Breast epithelium (tissue), 3 donors: ENCODE data around the gene CLCN7. TPM values are rescaled to one million over a fixed set of nuclear protein-coding genes. Genes with fewer than 3 reads are reported as not detected.

ENCODE experiments used
- total RNA-seq, 3 donors: library from RNA; depleted of rRNA; stranded (reverse); fragments of >200 nt; gene quantifications; one replicate each; pipeline ENCODE4 v1.1.0, GENCODE V29; 2016

The CLCN7 gene
- total RNA-seq, 3 donors from 2014 or later: 52.2 to 72.3 (median 71.4) TPM

Other genes starting within 250 kb of the CLCN7 start
- 1 to 10 TPM in 1 of 3 donors, under 1 TPM in 1, not detected in 1; 0.73 to 1.8 TPM for gene TPSG1, start 249.8 kb downstream of the CLCN7 start, total RNA-seq
- gene TPSB2, start 244.8 kb downstream of the CLCN7 start, total RNA-seq: 100 to 1,000 TPM in 1 of 3 donors, 10 to 100 TPM in 1, 1 to 10 TPM in 1; 5.6 to 195 (median 22.4) TPM
- 100 to 1,000 TPM in 1 of 3 donors, 10 to 100 TPM in 1, 1 to 10 TPM in 1; 5.9 to 156 (median 19.8) TPM for gene TPSAB1, start 234.3 kb downstream of the CLCN7 start, total RNA-seq
- gene TPSD1, start 219.0 kb downstream of the CLCN7 start, total RNA-seq: 1 to 10 TPM; 1.6 to 5.9 (median 2.0) TPM
- gene UBE2I, start 165.4 kb downstream of the CLCN7 start, total RNA-seq: 10 to 100 TPM; 52.5 to 67.8 (median 62.2) TPM
- gene BAIAP3, start 141.4 kb downstream of the CLCN7 start, total RNA-seq: 1 to 10 TPM; 2.7 to 8.2 (median 7.3) TPM
- 10 to 100 TPM; 54.4 to 72.3 (median 59.6) TPM for gene TSR3, start 123.2 kb downstream of the CLCN7 start, total RNA-seq
- gene GNPTG, start 123.1 kb downstream of the CLCN7 start, total RNA-seq: 10 to 100 TPM; 50.5 to 89.3 (median 58.4) TPM
- 10 to 100 TPM; 18.6 to 28.5 (median 27.5) TPM for gene UNKL, start 60.3 kb downstream of the CLCN7 start, total RNA-seq
- gene UQCC4, start 54.3 kb downstream of the CLCN7 start, total RNA-seq: 10 to 100 TPM; 10.4 to 18.7 (median 14.6) TPM
- not detected for gene PERCC1, start 44.0 kb downstream of the CLCN7 start, total RNA-seq
- 1 to 10 TPM in 1 of 3 donors, under 1 TPM in 2; 0.48 to 1.2 (median 0.98) TPM for gene CCDC154, start 30.5 kb downstream of the CLCN7 start, total RNA-seq
- not detected for gene PTX4, start 13.9 kb upstream of the CLCN7 start, total RNA-seq
- gene TELO2, start 18.3 kb upstream of the CLCN7 start, total RNA-seq: 10 to 100 TPM; 15.2 to 27.5 (median 23.9) TPM
- gene TMEM204, start 58.6 kb upstream of the CLCN7 start, total RNA-seq: 10 to 100 TPM; 27.8 to 37.0 (median 34.1) TPM
- 10 to 100 TPM; 17.0 to 30.1 (median 23.9) TPM for gene IFT140, start 137.0 kb upstream of the CLCN7 start, total RNA-seq
- 10 to 100 TPM in 2 of 3 donors, 1 to 10 TPM in 1; 9.6 to 13.8 (median 10.8) TPM for gene CRAMP1, start 137.3 kb upstream of the CLCN7 start, total RNA-seq
- 10 to 100 TPM; 19.2 to 44.2 (median 36.0) TPM for gene JPT2, start 203.3 kb upstream of the CLCN7 start, total RNA-seq
- gene MAPK8IP3, start 231.2 kb upstream of the CLCN7 start, total RNA-seq: 10 to 100 TPM; 41.1 to 82.6 (median 71.6) TPM